Renal pelvis (tissue), 12 donors: ENCODE measurements around the gene IAPP. TPM values are rescaled to one million over a fixed set of nuclear protein-coding genes. Genes with fewer than 3 reads are reported as not detected.
"Not testable (repeated sequence)": the region's sequence is repeated elsewhere in the genome, so short reads cannot be mapped to it uniquely, and the experiment has no call there.

Experiments
- DNase-seq: peaks from one replicate; pipeline ENCODE4 v3.0.0-alpha.2; 2013
- long read RNA-seq, 16 experiments: transcript quantifications; one replicate each; lab custom pipeline, GENCODE V29; 2026
- polyA plus RNA-seq, 3 donors: library from polyadenylated mRNA; unstranded; fragments of 120-200 nt; gene quantifications; one replicate each; pipeline ENCODE4 v1.2.1, GENCODE V29; 2013; ENCODE audit not compliant: insufficient read length in 3 of 3

Gene IAPP
- not detected for polyA plus RNA-seq
- long read RNA-seq, donor 1: 0 reads
- long read RNA-seq, donor 2: 0 reads
- long read RNA-seq, donor 3: 0 reads
- long read RNA-seq, donor 4: 0 reads
- long read RNA-seq, donor 5: 0 reads
- long read RNA-seq, donor 6: 0 reads
- long read RNA-seq, donor 7: 0 reads
- long read RNA-seq, donor 8: 0 reads
- long read RNA-seq, donor 9: 0 reads
- long read RNA-seq, donor 10: 0 reads
- long read RNA-seq, donor 11: 0 reads
- long read RNA-seq, donor 12: 0 reads
- long read RNA-seq, donor 13: 0 reads
- long read RNA-seq, donor 14: 0 reads
- long read RNA-seq, donor 15: 0 reads
- long read RNA-seq, donor 16: 0 reads

- no peak for DNase-seq
These were observed at the start of gene IAPP for GRCh38 chr12:21372602-21373001. IAPP (plus strand) TSS chr12:21372902; CDS start chr12:21373352, 450 bp downstream.

DNA sequence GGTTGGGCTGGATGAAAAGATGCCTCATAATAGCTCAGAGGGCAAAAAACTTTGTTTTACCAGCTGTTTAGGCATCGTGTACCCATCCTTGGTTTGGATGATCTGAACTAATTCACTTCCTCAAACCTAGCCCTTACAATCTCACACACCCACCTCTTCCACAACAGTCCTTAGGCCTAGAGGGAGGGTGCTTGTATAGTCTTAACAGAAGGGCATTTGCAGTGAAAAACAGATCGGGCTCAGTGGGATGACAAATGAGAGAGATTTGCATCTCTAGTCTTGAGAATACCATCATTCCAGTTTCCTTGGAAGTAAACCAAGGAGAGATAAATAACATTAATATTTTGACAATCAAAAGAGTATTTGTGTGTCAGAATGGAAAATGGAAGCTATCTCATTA is 49.0 kb upstream of the IAPP start:
- no peak for DNase-seq

DNA sequence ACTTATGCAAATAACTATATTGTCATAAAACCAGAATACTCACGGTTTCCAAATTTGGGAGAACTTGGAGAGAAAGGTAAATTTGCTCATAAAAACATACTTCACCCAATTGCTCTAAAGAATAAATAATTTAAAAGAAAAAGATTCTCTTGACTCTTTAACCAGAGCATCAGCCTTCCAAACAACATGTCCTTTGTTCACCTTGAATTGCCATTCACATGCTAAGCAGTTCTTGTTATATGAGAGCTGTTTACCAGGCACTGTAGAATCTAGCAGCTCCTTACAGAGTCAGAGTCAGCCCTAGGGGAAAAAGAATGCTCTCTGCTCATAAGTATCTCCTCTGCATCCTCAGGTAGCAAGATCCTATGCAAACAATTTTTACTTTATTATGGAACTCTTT is 48.2 kb upstream of the IAPP start:
- no peak for DNase-seq

- DNase-seq: no peak
These were observed 44.1 kb upstream of the IAPP start for GRCh38 chr12:21328578-21328977.

DNA sequence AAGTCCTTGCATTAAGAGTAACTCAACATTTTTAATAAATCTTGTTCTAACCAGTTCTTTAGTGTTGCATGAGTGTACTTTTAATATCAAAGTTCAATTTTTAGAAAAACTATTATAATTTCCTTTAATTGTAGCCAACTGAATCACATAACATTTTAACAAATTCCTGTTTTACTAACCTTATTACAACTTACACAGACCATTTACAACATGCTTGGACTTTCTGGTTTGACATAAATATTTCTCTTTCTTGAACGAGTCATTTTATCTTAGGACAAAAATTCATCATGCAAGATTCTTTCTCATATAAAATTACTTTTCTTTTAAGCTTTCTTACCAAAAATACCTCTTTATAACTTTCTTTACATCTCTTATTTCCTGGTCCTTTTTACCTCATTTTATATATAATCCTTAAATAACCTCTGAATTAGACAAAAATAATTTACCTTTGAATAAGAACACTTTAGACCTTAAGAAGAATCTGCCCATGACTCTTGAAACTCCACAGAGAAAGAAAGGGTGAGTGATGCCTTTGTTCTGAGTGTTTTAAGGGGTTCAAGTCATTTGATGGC is 41.9 kb upstream of the IAPP start:
- peak; percentile 4 for DNase-seq

- DNase-seq: no peak
These were observed 37.9 kb upstream of the IAPP start, which contains the start of gene SLCO1A2 for GRCh38 chr12:21334771-21335325. SLCO1A2 (minus strand) TSS chr12:21334917; CDS start chr12:21334647, 270 bp downstream.

DNA sequence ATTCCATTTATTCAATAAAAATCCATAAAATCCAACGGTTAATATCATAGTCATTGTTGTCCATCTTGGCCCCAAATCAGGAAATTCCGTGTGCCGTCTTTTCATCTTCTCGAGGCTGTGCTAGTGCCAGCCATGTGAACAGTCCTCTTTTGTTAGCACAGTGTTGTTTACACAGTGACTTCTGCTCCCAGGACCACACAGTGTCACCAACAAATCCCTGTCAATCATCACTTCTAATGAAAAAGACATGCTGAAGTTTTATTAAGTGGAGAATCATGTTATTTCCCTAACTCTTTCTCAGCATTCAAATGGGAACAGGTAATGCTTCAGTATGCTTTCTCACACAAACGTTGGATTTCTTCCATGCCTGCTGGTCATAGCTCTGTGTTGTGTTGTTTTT is 36.0 kb upstream of the IAPP start:
- no peak for DNase-seq

DNA sequence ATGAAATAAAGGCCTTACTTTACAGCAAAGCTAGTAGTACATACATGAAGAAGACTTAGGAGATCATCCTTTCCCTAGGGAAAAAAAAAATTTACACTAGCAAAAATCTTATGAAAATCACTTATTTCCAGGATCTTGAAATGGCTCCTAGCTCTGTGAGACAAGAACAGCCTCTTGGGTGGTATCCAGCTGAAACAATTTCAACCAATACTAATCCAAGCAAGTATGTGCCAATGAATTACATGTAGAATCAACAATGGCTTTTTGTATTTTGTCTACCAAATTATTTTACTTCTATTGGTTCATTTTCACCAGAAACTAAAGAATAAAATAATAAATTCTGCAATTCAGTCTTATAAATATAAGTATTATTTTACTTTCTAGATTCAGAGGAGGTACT is 35.2 kb upstream of the IAPP start:
- DNase-seq: no peak

DNA sequence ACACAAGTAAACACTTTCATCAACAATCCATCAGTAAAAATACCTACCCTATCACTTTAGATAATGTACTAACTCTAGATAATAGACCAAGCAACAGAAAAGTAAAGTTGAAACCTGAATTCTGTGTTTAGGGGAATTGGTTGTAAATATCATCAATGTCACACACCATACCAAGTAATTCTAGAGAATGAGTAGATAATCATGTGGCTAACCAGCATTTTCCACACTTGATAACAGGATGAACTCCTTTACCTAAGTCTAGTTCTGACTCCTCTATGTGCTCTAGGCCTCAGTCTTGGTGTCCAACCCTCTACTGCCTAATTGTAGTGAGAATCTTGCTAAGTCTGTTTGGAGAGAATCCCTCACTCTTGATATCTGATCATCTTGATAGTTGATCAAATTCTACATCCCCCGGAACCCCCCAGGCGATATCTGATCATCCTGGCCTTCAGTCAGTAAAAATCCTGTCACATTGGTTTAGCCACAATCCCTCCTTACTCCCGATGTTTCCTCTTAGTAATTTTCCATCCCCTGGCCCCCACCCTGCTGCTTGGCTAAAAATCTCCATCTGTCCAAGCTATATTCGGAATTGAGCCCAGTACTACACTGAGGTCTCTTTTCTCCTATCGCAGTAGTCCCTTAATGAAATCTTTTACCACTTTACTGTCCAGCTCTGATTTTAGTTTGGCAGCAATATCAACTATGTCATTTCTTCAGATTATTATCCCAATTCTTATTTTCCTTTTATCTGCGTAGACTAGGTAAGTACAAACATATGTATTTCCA is 34.5 kb upstream of the IAPP start:
- DNase-seq: no peak

DNA sequence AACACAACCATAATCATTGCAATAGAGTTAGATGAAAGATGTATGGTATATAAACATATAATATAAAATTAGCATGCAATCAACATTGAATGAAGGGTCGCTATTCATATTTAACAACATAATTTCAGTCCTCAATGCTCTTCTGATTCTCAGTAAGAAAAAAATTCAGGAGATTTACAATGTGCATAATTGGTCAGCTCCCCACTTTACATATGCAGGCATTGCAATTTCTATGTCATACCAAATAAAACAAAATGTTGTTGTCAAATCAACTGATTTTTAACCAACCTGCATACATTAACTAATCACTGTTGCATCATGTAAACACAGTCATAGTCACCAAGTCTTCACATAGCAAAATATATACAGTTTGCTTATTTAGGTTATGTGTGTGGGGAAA is 32.8 kb upstream of the IAPP start:
- DNase-seq: no peak

DNA sequence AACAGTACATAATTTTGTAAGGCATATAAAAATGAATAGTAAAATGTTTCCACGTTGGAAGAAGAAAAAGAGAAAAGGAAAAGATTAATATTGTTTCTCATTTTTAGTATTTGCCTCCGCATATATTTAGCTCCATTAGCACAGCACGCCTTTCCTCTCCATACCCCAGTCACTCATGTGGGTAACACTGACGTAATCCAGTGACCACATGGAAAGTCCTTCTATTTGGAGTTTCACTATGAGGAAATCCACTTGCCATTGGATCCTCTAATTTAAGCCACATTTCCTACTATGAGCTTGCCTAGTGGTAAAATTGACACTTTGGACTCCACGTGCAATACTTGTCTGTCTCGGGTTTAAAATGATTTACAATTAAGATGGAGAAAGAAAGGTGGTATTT is 32.3 kb upstream of the IAPP start:
- DNase-seq: no peak

GRCh38 chr12:21341769-21342168 is 30.9 kb upstream of the IAPP start:
- no peak for DNase-seq

GRCh38 chr12:21343636-21344035 is 29.1 kb upstream of the IAPP start:
- no peak for DNase-seq

GRCh38 chr12:21346542-21347205 is 26.0 kb upstream of the IAPP start:
- no peak for DNase-seq

GRCh38 chr12:21350975-21351374 is 21.7 kb upstream of the IAPP start:
- DNase-seq: no peak

DNA sequence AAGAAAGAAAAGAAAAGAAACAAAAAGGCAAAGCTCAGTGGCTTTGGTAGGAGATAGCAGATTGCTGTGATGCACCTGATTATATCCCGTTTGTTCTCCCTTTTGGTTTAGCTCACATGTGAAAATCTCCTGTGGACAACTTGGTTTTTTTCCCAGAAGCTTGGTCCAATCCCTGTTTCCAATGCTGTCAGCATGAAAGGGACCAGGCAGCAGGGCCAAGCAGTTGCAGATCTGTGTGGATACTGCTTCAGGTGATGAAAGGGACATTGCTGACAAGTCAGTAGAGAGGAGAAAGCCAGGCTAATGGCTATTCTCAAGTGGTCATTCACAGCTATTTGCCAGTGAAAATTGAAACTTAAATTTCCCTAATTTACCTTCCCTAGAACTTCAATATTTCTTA is 19.2 kb upstream of the IAPP start:
- DNase-seq: no peak

- DNase-seq: no peak
These were observed 18.8 kb upstream of the IAPP start for GRCh38 chr12:21353948-21354347.

DNA sequence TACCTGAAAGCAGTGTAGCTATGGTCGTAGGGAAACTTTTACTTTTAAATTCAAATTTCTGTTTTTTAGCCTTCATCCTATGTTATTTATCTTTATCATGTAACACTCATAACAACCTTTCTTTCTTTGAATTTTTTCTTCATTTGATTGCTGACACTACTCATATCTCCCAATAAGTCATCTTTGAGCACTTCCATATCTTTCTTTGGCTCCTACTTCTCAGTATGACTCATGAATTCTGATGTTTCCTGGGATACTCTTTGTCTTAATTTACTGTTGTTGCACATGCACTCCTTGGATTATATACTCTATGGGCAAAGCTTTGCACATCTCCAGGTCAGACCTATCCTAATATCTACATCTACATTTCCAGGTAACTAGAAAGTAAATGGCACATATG is 18.1 kb upstream of the IAPP start:
- no peak for DNase-seq

- not testable (repeated sequence) for DNase-seq
These were observed 12.1 kb upstream of the IAPP start for GRCh38 chr12:21360632-21361031.

DNA sequence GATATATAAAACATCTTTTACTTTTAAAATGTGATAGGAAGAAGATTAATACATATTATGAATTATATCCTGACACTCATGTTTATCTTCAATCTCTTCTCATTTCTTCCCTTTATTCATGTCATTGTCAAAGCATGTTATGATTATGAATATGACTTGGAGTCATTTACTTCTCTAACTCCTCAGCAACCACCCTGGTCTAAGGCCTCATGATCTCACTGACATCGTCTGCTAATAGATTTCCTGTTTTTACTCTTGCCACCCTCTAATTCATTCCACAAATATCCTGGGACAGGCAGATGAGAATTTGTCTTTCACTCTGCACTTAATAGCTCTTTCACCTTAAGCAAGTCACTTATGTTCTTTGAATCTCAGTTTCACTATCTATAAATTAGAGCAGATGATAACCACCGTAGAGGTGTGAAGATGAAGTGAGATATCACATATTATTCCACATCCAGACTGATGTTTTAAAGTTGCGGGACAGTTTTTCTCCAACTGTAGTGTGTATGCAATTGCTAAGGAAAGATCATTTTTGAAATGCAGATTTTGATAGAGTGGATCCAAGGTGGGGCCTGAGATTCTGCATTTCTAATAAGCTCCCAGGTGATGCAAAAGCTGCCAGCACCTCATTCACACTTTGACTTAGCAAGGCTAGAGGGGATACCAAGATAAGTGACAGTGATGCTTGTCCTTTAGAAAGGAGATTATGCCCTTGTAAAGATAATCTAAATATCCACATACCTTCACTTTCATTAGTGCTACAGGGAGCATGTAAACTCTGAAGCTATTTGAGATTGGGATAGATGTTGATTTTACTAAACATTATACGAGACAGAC is 3.3 kb upstream of the IAPP start:
- DNase-seq: no peak

- DNase-seq: no peak
These were observed 1.8 kb upstream of the IAPP start for GRCh38 chr12:21370845-21371449.
